Measurements from ENCODE around the gene SLC24A4.

DNA sequence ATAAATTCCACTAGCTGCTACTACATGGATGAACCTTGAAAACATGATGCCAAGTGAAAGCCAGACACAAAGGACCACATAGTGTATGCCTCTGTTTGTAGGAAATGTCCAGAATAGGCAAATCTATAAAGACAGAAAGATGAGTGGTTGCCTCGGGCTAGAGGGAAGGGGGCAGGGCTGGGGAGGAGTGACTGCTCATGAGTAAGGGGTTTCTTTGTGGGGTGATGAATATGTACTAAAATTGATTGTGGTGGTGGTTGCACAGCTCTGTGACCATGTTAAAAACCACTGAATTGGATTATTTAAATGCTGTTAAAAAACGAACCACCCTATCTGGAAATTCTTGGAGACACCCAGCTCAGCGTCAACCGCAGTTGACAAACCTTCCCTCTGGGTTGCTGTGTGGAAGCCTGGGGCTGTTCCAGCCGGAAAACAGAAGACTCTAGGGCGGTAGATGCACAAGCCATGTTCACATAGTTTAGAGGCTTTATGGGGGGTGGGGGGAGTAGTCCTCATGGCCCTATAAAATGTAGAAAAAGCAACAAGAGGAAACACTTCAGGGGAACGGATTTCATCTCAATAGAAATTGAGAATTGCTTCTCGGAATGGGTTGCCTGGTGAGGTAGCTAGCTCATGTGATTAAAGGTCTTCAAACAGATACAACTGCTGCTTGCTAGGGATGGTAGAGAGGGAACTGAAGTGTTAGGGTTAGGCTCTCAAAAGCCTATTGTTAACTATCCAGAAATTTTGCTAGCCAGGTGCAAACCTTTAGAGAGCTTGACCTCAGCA lies 220.0 kb downstream of the SLC24A4 start:
- TF ChIP-seq, protein P1, sequence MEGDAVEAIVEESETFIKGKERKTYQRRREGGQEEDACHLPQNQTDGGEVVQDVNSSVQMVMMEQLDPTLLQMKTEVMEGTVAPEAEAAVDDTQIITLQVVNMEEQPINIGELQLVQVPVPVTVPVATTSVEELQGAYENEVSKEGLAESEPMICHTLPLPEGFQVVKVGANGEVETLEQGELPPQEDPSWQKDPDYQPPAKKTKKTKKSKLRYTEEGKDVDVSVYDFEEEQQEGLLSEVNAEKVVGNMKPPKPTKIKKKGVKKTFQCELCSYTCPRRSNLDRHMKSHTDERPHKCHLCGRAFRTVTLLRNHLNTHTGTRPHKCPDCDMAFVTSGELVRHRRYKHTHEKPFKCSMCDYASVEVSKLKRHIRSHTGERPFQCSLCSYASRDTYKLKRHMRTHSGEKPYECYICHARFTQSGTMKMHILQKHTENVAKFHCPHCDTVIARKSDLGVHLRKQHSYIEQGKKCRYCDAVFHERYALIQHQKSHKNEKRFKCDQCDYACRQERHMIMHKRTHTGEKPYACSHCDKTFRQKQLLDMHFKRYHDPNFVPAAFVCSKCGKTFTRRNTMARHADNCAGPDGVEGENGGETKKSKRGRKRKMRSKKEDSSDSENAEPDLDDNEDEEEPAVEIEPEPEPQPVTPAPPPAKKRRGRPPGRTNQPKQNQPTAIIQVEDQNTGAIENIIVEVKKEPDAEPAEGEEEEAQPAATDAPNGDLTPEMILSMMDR (IDR thresholded peaks at IDR 0.05), result no peak
- TF ChIP-seq POLR2A (IDR thresholded peaks at IDR 0.05), result no peak
